HCT116 (cell line): ENCODE data around the gene NPTX1.

Source experiments
- MAX ChIP-seq: IDR thresholded peaks from 2 replicates; pipeline ENCODE4 v1.6.1; 2012
- SIN3A ChIP-seq: IDR thresholded peaks from 2 replicates; pipeline ENCODE4 v1.6.1; 2012; ENCODE audit warnings: low read depth
- SRF ChIP-seq: IDR thresholded peaks from 2 replicates; pipeline ENCODE4 v1.6.1; 2012; ENCODE audit warnings: low read depth
- TCF7L2 ChIP-seq: IDR thresholded peaks from 2 replicates; pipeline ENCODE4 v1.7.0; 2011; ENCODE audit warnings: borderline replicate concordance, inconsistent platforms; ENCODE audit not compliant: insufficient read depth, insufficient read length; ENCODE audit errors: extremely low read depth
- YY1 ChIP-seq: IDR thresholded peaks from 2 replicates; pipeline ENCODE4 v1.6.1; 2011; ENCODE audit warnings: low read length, low read depth, moderate library complexity, mild to moderate bottlenecking; ENCODE audit not compliant: insufficient replicate concordance; ENCODE audit errors: extremely low read depth
- ZFX ChIP-seq: fragments of 450-650 bp; IDR thresholded peaks from 2 replicates; pipeline ENCODE4 v1.6.1; 2017
- ZNF274 ChIP-seq: fragments of 200-500 bp; sonication (Bioruptor generic); IDR thresholded peaks from 2 replicates; pipeline ENCODE4 v1.6.1; 2014; ENCODE audit warnings: mild to moderate bottlenecking, low read depth, low read length, inconsistent platforms
- TF ChIP-seq, protein P1 (sequence below), 3 experiments: fragments of 200-600 bp in 1 of 3; sonication (generic) in 1 of 3; IDR thresholded peaks in 2 of 3; conservative IDR thresholded peaks in 1 of 3; 2 replicates each; pipeline ENCODE4 v1.5.1; 2012 to 2017; ENCODE audit warnings: low read depth in 2 of 3, low read length in 2 of 3, antibody characterized with exemption in 1 of 3, borderline replicate concordance in 1 of 3, control low read depth in 1 of 3, mild to moderate bottlenecking in 1 of 3, mixed read lengths in 1 of 3, mixed run types in 1 of 3, moderate library complexity in 1 of 3; ENCODE audit not compliant: insufficient read depth in 1 of 3

GRCh38 chr17:80523956-80524712 lies 47.7 kb upstream of the NPTX1 start:
- TF ChIP-seq SIN3A (no peak), YY1 (no peak), TCF7L2 (no peak), MAX (no peak), ZNF274 (no peak), ZFX (no peak), SRF (no peak)
- TF ChIP-seq, protein P1, sequence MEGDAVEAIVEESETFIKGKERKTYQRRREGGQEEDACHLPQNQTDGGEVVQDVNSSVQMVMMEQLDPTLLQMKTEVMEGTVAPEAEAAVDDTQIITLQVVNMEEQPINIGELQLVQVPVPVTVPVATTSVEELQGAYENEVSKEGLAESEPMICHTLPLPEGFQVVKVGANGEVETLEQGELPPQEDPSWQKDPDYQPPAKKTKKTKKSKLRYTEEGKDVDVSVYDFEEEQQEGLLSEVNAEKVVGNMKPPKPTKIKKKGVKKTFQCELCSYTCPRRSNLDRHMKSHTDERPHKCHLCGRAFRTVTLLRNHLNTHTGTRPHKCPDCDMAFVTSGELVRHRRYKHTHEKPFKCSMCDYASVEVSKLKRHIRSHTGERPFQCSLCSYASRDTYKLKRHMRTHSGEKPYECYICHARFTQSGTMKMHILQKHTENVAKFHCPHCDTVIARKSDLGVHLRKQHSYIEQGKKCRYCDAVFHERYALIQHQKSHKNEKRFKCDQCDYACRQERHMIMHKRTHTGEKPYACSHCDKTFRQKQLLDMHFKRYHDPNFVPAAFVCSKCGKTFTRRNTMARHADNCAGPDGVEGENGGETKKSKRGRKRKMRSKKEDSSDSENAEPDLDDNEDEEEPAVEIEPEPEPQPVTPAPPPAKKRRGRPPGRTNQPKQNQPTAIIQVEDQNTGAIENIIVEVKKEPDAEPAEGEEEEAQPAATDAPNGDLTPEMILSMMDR (IDR thresholded peaks at IDR 0.05 in 2 of 3, conservative IDR thresholded peaks at IDR 0.05 in 1 of 3; ENCODE audit: borderline replicate concordance in 1 of 3, insufficient read depth in 1 of 3, low read depth in 2 of 3, low read length in 2 of 3): no peak
